GM19193 (cell line): ENCODE results near the gene MAP1B.

Experiments used
- POLR2A ChIP-seq: IDR thresholded peaks from 4 replicates; pipeline ENCODE4 v1.6.1; 2011; ENCODE audit not compliant: insufficient read depth, insufficient read length; ENCODE audit errors: extremely low read depth

Gene MAP1B

GRCh38 chr5:72082048-72082447, 25.2 kb upstream of the MAP1B start:
- no peak for TF ChIP-seq POLR2A

DNA sequence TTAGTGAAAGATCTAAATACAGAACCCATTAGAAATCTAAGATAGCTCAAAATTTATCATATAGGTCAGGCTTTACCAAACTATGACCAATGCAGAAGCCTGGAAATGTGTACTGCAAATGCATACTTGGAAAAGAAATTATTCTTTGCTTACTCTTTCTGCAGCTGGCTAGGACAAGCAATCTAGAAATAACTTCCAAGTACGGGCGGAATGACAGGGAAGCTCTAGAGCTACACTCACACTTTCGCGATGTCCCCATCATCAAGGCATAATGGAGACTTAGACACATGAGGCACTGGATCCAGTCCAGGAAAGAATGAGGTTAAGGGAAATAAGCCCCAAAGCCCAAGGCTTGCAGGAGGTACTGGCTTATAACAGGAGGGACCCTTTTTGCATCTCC, 22.4 kb upstream of the MAP1B start:
- no peak for TF ChIP-seq POLR2A

DNA sequence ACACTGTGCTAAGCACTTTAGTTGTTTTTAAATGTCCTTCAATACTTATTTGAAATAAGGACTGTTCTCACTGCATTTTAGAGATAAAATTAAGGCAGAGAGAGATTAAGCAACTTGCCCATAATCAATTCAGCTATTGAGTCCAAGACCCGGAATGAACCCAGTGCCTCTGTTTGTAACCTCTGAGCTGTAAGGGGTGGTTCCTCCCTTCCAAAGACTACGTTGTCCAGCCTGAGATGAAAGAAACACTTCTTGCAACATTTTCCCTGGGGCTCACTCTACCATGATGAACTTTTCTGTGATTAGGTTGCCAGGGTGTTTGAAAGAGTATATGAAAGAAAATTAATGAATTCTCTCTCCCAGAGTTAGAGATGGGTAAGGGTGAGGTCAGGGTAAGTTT, 22.0 kb upstream of the MAP1B start:
- TF ChIP-seq POLR2A: no peak

DNA sequence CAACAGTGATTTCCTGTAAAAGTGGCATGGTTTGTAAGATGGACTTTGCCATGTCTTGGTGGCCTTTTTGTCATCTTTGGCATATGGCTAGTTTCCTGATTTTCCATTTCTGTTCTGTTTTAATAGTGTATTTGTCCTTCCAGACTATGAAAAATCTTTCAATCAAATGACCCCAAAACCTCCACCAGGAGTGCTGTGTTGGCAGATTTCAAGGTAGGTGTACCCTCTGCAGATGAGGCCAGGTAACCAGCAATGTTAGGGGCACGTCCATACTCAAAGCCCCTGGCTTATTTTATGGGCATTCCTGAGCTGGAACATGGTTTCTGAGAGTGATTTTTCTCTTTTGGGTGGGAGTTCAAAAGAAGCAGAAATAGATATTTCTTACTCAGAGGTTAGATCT, 15.2 kb upstream of the MAP1B start:
- no peak for TF ChIP-seq POLR2A

DNA sequence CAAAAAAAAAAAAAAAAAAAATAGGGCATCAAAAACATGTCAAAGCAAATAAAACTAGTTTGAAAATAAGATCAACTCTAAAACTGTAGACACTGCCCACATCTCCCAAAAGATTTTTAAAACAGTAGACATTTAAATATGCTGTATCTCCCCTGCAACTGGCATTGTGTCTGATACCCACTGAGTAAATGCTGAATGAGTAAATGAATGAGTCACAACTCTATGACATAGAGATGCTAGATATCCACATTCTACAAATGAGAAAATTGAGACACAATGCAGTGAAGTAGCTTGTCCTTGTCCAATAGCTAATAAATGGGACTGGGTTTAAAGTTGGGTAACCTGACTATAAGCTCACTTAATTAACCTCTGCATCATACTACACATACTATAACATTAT, 14.1 kb upstream of the MAP1B start:
- TF ChIP-seq POLR2A: no peak

GRCh38 chr5:72093824-72094223, 13.5 kb upstream of the MAP1B start:
- no peak for TF ChIP-seq POLR2A

DNA sequence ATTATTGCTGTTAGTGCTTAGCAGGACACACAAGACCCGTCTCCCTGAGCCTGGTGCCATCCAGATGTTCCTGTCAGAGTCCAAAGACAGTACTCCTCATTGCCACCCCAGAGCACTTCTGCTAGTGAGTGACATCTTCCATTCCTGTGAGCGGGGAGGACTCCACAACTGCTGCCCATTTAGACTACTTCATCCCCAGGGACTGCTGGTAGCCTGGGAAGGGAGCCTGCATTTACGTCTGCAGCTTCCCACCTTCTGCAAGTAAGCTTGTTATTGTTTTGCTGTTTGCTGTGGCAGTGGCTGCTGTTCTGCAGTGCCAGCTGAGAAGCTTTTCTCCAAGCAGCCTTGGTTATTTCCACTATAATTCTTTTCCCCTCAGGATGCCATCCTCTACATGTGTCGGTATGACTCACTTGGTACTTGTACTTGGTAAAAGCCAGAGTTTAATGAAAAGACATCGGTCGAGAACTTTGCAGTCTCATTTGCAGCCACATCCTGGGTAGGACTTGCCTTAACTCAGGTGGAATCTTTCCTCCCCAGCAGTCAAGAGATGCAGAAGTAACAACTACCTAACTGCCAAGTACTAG, 10.6 kb upstream of the MAP1B start:
- TF ChIP-seq POLR2A: no peak

- no peak for TF ChIP-seq POLR2A
Observed at GRCh38 chr5:72101828-72102227, 5.4 kb upstream of the MAP1B start.

DNA sequence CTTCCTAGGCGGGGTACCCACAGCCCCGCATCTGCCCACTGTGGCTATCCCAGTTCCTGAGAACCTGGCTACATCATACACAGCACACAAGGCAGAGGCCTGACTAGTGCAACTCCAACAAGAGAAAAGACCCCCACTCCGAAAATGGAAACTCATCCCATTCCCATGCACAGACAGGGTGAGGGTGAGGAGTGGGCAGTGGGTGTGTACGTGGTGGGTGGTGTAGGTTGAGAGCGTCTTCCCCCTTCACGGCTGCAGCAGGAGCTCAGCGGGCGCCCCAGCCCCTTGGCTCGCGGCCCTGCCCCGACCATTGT, 501 bp upstream of the MAP1B start:
- TF ChIP-seq POLR2A: no peak

DNA sequence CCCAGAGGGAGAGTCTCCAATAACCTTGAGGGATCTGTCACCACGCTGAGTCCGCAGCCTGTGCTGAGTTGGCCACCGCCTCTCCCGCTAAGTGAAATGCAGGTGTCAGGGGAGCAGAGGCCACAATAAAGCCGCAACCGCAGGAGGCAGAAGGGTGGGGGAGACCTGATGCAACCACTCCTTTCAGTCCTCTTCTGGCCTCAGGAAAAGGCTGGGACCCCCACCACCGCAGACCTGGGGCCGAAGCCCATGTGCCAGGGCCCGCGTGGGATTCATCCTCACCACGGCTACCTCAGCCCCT, 576 bp downstream of the MAP1B start:
- TF ChIP-seq POLR2A: no peak

DNA sequence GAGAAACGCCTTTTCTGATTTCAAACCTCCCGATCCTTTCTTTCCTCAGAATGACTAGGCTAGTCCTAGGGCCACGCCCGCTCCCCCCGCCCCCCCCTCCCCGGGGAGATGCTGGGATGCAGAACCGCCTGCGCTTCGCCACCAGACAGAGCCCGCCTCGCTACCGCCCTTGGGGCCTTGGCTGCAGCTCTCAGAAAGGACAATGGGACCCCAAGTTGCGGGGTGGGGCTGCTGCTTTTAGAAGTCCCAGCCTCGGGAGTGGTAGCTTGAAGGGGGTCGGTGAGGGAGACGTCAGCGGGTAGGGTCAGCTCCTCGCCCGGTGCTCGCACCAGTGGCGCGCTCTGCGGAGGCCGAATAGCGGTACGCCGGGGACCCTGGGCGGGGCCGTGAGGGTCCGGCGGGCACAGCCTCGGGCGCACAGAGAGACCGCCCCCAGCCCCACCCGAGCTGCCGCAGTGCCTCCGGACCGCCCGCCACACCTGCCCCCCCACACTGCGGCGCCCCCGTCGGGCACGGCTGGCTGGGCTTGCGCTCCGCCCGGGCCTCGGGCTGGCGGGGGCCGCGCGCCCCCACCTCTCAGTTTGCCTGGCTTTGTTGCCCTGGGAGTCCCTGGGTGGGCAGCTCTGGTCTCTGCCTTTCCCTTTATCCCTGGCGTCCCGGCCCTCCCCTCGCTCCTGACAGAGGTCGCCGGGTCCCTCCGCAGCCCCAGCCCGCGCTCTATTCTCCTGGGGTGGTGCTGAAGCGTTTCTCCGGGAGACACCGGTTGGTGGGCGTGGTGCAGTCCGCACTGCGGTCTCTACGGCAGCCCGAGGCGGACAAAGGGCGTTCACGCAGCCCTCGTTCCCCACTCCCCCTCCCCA, 1.2 kb downstream of the MAP1B start:
- no peak for TF ChIP-seq POLR2A

GRCh38 chr5:72109062-72109411, 1.8 kb downstream of the MAP1B start:
- no peak for TF ChIP-seq POLR2A

- TF ChIP-seq POLR2A: no peak
Observed at GRCh38 chr5:72109625-72110024, 2.4 kb downstream of the MAP1B start.

DNA sequence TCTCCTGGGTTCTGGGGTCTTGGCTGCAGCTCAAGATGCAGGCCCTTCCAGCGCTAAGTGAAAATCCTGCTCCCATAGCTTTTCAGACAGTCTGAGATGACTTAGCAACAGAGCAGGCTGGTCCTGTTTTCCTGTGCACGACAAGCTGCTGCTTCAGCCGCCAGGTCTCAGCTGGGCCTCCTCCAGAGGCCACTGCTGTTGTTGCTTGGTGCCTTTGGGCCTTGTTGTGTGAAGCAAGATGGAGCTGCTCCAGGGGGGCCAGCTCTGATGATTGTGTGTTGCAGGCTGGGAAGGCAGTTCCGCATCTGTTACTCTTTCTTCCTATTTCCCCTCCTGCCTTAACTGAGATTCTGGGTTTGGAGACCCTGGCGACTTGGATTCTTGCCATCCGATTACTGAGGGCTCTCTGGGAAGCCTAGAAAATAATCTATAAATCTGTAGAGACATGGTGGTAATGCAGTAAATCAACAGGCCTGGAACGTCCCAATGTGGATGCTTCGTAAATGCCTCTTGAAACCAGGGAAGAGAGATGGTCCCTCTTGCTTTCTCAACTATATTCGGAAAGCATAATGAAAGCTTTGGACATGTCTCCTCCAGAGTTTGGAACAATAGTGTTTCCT, 3.2 kb downstream of the MAP1B start:
- TF ChIP-seq POLR2A: no peak

DNA sequence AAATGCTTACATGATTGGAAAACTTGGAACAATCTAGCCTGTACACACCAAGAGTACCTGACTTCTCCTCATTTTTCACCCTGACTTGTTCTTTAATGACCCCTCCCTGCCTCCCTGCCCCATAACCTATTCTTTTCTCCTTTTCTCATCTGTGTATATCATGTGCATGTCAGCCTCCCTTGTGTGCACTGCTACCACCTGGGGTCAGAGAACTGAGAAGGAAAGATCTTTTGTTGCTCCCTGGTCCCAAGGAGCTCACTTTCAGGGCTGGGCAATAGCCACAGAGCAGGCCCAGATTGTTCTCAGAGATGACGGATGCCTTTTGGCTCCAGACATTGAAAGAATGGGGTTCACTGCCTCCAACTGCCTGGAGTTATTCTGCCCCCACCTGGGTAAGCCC, 5.1 kb downstream of the MAP1B start:
- TF ChIP-seq POLR2A: no peak

GRCh38 chr5:72114629-72115028, 7.4 kb downstream of the MAP1B start:
- no peak for TF ChIP-seq POLR2A

DNA sequence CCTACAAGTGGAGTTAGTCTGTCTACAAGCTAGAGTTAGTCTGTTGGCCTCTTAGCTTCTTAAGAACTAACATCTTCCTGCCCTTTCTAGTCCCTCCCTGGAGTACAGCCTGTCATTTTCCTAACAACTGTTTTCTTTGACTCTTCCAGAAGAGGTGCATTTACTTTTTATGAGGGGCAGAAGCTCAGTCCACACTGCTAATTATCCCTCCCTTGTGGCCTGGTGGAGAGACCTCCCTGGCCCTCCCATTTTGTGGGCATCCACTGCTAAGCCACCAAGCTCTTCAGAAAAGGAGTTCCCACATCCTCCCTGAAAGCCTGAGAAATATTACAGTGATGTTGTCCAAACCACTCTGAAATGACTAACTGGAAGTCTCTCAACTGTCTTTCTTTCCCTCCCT, 8.0 kb downstream of the MAP1B start:
- no peak for TF ChIP-seq POLR2A

DNA sequence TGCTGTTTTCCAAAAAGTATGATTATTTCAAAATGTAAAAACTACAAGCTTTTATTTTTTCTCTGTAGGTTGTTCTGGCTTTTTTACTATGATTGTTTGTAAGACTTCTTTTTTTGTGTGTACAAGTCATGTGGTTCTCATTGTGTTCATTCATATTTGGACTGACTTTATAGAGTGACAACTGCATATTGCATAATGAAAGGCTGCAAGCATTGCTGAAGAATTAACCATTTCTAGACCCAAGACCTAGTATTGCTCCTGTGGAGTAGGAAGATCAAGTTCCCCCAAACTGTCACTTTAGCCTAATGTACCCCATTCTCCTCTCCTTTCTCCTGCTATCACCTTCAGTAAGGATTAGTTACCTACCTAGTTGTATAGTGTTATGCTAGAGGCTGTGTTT, 10.0 kb downstream of the MAP1B start:
- TF ChIP-seq POLR2A: no peak
